Fibroblast of lung (primary cell): Measurements from ENCODE around the gene TMEM171.

Experiments
- EZH2 ChIP-seq: IDR thresholded peaks from 2 replicates; pipeline ENCODE4 v1.5.1; 2012; ENCODE audit warnings: low read length, control low read depth, mild to moderate bottlenecking; ENCODE audit errors: missing control alignments
- TF ChIP-seq, protein P1 (sequence below), 2 donors: IDR thresholded peaks in 1 of 2; conservative IDR thresholded peaks in 1 of 2; 1 replicate in 1 of 2; 2 replicates in 1 of 2; pipeline ENCODE4 v1.5.1; 2011 to 2012; ENCODE audit warnings: low read length in 2 of 2, control low read depth in 1 of 2, inconsistent platforms in 1 of 2, low read depth in 1 of 2, mild to moderate bottlenecking in 1 of 2

DNA sequence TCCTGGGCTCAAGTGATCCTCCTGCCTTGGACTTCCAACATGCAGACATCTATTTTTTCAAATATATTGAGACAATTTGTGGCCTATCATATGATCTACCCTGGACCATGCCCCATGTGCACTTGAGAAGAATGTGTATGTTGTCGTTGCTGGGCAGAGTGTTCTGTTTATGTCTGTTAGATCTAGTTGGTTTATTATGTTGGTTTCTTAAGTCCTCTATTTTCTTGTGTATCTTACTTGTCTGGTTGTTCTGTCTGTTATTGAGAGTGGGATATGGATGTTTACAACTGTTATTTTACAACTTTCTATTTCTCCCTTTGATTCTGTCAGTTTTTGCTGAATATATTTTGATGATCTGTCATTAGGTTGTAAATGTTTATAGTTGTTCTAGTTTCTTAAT lies 10.2 kb upstream of the TMEM171 start:
- TF ChIP-seq, protein P1, sequence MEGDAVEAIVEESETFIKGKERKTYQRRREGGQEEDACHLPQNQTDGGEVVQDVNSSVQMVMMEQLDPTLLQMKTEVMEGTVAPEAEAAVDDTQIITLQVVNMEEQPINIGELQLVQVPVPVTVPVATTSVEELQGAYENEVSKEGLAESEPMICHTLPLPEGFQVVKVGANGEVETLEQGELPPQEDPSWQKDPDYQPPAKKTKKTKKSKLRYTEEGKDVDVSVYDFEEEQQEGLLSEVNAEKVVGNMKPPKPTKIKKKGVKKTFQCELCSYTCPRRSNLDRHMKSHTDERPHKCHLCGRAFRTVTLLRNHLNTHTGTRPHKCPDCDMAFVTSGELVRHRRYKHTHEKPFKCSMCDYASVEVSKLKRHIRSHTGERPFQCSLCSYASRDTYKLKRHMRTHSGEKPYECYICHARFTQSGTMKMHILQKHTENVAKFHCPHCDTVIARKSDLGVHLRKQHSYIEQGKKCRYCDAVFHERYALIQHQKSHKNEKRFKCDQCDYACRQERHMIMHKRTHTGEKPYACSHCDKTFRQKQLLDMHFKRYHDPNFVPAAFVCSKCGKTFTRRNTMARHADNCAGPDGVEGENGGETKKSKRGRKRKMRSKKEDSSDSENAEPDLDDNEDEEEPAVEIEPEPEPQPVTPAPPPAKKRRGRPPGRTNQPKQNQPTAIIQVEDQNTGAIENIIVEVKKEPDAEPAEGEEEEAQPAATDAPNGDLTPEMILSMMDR (conservative IDR thresholded peaks at IDR 0.05 in 1 of 2, IDR thresholded peaks at IDR 0.05 in 1 of 2; ENCODE audit: low read depth in 1 of 2, low read length in 2 of 2) = no peak
- no peak for TF ChIP-seq EZH2
